Liver (tissue), 3 donors: Measurements from ENCODE around the gene SGMS1.
"Not testable (repeated sequence)": the region's sequence is repeated elsewhere in the genome, so short reads cannot be mapped to it uniquely, and the experiment has no call there.

Source experiments
- RAD21 ChIP-seq, 2 donors: IDR thresholded peaks; 2 replicates each; pipeline ENCODE4 v1.6.1; 2016; ENCODE audit warnings: antibody characterized with exemption in 2 of 2, mild to moderate bottlenecking in 2 of 2
- TF ChIP-seq, protein P1 (sequence below): fragments of 150-350 bp; IDR thresholded peaks from 2 replicates; pipeline ENCODE4 v1.5.1; 2017; ENCODE audit warnings: improper control_type of control experiment, low read depth, low read length; ENCODE audit not compliant: missing input control
- TF ChIP-seq, protein P2 (sequence below): IDR thresholded peaks from 2 replicates; pipeline ENCODE4 v1.6.1; 2016; ENCODE audit warnings: antibody characterized with exemption
- donor health status: healthy.
- donor health status: healthy.

DNA sequence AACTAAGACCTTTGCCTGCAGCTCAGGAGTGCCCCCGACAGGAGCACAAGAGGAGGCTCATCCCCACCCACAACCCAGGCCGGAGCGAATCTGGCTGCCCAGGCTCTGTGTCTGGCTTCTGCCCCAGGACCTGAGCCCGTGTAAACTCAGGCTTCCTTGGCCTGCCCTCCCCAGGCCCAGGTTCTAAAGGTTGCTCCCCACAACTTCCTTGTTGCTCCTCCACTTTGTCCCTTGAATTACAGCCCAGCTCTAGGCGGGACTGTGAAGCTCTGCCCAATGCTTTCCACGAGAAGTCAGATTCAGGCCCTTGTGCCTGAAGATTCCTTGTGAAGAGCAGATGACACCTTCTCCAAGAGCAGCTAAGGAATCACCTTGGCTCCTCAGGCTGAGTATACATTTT lies 46.2 kb upstream of the SGMS1 start:
- TF ChIP-seq, protein P1, sequence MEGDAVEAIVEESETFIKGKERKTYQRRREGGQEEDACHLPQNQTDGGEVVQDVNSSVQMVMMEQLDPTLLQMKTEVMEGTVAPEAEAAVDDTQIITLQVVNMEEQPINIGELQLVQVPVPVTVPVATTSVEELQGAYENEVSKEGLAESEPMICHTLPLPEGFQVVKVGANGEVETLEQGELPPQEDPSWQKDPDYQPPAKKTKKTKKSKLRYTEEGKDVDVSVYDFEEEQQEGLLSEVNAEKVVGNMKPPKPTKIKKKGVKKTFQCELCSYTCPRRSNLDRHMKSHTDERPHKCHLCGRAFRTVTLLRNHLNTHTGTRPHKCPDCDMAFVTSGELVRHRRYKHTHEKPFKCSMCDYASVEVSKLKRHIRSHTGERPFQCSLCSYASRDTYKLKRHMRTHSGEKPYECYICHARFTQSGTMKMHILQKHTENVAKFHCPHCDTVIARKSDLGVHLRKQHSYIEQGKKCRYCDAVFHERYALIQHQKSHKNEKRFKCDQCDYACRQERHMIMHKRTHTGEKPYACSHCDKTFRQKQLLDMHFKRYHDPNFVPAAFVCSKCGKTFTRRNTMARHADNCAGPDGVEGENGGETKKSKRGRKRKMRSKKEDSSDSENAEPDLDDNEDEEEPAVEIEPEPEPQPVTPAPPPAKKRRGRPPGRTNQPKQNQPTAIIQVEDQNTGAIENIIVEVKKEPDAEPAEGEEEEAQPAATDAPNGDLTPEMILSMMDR = not testable (repeated sequence)
- TF ChIP-seq, protein P2, sequence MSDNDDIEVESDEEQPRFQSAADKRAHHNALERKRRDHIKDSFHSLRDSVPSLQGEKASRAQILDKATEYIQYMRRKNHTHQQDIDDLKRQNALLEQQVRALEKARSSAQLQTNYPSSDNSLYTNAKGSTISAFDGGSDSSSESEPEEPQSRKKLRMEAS = not testable (repeated sequence)
- TF ChIP-seq RAD21 (IDR thresholded peaks at IDR 0.05) = not testable (repeated sequence)
